GM23248 (cell line): ENCODE measurements around the gene MGST2.

ENCODE experiments used
- EZH2 ChIP-seq: fragments of 200-600 bp; sonication (generic); IDR thresholded peaks from 2 replicates; pipeline ENCODE4 v1.6.1; 2018; ENCODE audit warnings: antibody characterized with exemption, mild to moderate bottlenecking; ENCODE audit not compliant: insufficient read depth, poor library complexity, severe bottlenecking
- EZH2phosphoT487 ChIP-seq: fragments of 200-600 bp; sonication (generic); IDR thresholded peaks from 2 replicates; pipeline ENCODE4 v1.6.1; 2018; ENCODE audit warnings: antibody characterized with exemption, moderate library complexity, mild to moderate bottlenecking, low read depth; ENCODE audit not compliant: insufficient read depth

DNA sequence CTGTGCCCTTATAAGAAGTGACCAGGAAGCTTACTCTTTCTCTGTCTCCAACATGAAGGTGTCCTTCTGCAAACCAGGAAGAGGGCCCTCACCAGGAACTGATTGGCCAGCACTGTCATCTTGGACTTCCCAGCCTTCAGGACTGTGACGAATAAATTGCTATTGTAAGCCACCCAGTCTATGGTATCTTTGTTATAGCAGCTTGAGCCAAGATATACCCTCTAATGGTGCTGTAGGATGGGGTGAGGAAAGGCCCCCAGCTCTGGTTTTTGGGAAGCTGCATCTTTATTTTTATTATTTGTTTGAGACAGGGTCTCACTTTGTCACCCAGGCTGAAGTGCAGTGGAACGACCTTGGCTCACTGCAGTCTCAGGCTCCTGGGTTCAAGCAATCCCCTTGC, 1.2 kb upstream of the MGST2 start:
- no peak for TF ChIP-seq EZH2phosphoT487
- TF ChIP-seq EZH2: no peak
